Measurements from ENCODE around the gene RPL29.
"Not testable (repeated sequence)": the region's sequence is repeated elsewhere in the genome, so short reads cannot be mapped to it uniquely, and the experiment has no call there.

RPL29 gene

DNA sequence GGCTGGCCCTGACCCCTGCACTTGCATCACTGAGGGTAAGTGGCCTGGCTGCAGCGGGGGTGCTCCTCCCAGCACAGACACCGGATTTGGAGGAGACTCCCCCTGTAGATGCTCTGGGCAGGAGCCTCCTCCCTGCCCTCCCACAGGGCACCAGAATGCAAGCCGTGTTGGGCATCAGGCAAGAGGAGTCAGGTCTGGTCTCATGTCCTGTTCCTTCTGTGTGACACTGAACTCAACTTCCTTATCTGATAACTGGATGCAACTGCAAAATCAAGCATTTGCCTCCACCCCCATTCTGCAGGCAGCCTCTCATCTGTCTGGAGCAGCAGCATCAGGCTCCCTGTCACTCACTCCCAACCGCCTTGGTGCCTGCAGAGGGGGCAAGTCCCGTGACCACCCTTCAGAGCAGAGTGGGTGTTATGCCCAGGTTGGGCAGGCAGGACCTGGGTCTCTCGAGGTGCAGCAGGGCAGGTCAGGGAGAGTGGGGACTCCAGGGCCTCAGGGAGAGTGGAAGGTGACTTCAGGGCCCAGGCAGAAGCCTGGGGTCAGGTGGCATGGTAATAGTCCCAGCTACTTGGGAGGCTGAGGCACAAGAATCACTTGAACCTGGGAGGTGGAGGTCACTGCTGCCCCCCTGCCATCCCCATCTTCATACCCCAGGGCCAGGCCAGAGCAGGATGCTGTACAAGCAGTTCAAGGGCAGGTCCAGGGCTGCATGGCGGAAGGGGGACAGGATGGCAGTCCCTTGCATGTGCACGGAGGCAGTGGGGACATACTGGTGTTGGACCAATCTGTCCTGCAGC, 10.5 kb upstream of the RPL29 start:
- in situ Hi-C loops (cut with MboI; ENCODE audit: low sequenced_read_pairs): no loop called here

DNA sequence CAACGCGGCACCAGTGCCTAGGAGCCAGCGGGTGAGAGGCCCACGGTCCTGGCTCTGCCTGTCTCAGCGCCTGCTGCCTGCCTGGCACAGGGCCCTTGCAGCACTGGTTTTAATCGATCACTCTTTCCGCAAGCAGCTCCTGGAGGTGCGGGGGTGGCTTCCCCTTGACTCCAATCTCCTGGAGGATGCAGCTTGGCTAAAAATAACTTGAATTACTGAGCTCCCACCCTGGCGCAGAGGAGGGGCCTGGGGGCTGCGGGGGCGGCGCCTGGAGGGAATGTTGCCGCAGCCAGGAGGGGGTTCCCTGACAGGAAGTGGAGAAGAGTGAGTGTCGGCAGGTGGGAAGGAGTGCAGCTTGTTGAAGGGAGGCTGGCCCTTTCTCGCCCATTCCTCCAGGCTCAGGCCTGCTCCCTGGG, 9.9 kb upstream of the RPL29 start:
- in situ Hi-C loops (cut with MboI; ENCODE audit: low sequenced_read_pairs): no loop called here

DNA sequence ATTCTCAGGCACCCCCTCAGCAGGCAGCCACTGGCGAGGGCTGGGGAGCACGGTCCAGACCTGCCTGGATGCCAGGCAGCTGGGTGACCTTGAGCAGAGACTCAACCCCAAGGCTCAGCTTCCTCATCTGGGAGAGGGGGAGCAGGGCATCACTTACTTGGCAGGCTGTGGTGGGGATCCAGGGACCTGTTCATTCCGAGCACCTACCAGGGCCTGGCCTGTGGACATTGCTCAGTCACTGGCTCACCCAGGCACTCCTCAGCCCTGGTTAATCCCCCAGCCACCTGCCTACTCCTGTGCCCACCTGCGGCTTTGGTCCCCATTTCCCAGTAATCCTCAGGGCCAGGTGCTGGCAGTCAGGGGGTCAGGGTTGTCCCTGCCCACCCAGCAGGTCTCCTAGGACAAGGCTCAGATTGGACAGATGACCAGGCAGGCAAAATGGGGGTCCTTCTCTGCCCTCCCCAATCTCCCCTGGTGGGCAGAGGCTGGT, 9.3 kb upstream of the RPL29 start:
- in situ Hi-C loops (cut with MboI; ENCODE audit: low sequenced_read_pairs): no loop called here

DNA sequence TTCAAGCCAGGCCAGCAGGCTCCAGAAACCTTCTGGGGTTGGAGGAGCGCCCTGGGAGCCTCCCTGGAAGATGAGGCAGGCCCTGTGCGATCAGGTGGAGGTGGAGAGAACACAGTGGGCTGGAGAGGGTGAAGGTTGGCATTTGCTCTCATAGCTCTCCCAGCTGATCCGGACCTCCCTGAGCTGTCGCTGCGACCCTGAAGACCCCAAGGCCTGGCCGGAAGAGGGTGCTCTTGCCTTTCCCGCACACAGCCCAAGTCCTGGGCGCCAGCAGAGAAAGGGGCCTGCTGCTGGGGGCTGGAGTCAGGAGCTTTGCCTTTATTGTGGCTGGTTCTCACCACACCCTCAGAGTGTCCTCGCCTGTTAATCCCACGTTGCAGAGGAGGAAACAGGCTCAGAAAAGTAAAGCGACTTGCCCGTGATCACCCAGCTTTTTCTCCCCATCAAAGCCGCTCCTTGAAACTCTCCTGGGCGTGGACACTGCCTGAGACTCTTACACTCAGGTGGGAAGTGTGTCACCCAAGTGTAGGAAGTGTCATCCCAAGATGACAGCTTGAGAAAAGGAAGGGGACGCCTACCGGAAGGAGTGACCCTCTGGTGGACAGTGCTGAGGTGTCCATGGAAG, 8.6 kb upstream of the RPL29 start:
- in situ Hi-C loops (cut with MboI; ENCODE audit: low sequenced_read_pairs): no loop called here

DNA sequence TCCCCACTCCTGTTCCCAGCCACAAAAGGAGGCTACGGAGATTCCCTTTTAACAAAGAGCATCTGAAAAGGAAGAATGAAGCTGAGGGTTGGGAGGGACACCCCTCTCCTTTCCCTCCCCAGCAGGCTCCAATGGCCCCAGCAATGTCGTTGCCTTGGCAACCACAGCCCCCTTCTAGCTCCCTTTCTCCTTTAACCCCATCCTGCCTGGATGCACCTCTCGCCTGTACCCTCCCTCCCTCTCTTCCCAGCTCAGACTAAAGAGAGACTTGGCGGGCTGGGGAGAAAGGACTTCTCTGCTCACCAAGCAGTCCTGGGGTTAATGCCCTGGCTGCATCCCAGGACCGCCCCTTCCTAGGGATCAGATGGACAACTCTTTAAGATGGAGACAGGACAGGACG, 7.1 kb upstream of the RPL29 start:
- in situ Hi-C loops (cut with MboI; ENCODE audit: low sequenced_read_pairs): no loop called here

DNA sequence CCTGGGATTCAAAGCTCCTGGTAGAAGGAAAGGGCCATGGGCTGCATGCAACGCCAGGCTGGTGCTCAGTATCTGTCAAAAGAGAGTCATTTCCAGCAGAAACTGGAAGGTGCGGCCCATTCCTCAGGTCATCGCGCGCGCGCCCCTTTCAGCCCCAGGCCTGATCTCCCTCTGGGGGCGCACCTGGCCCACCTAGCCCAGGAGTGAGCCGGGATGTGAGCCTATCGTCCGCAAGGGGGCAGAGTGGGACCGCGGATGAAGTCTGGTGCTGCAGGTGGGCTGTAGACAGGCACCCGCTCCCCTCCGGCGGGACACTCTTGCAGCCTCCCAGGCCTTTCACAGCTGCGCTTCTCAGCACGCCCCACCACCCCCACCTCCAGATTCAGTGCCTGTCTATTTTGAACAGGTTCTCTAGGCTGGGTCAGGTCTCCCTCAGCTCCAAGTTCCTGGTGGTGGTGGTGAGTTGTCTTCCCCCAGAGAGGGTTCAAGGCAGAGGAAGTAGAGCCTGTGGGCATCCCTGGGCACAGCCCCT, 5.8 kb upstream of the RPL29 start:
- in situ Hi-C loops (cut with MboI; ENCODE audit: low sequenced_read_pairs): no loop called here

DNA sequence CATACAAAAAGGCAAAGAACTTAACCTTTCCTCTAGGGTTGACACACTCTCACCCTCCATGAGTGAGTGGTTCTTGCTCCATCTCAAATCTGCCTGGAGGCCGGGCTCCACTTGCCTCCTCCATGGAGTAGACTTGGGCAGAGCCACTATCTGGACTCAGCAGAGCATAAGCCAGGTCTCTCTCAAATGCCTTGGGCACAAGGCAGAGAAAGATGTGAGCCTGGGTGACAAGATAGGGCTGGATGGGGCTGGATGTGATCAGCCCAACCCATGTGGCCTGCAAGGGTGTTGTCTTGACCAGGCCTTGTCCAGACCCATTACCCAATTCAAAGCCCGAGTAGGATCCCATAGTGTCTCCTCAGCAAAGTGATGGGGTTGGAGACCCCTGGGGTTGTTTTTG, 4.2 kb upstream of the RPL29 start:
- in situ Hi-C loops (cut with MboI; ENCODE audit: low sequenced_read_pairs): no loop called here

DNA sequence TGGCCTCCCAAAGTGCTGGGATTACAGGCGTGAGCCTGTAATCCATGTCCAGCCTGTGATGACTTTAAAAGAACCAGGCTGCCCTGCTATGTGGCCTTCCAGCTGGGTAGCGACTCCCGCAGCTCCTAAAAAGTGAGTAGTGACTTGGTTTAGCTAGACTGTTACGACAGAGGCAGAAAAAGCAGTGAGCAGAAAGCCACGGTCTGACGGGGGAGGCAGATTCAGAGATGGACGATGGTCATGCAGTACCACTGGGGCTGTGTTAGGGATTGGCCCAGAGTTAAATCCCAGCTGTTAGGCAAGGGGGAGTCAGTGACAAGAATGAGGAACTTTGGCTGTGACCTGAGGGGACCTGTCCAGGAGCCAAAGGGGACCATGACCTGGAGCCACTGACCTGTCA, 3.1 kb upstream of the RPL29 start:
- in situ Hi-C loops (cut with MboI; ENCODE audit: low sequenced_read_pairs): no loop called here

- in situ Hi-C loops (cut with MboI; ENCODE audit: low sequenced_read_pairs): no loop called here
These were observed 2.4 kb upstream of the RPL29 start for GRCh38 chr3:51997935-51998596.

- in situ Hi-C loops (cut with MboI; ENCODE audit: low sequenced_read_pairs): no loop called here
These were observed 1.5 kb upstream of the RPL29 start for GRCh38 chr3:51997172-51997571.

DNA sequence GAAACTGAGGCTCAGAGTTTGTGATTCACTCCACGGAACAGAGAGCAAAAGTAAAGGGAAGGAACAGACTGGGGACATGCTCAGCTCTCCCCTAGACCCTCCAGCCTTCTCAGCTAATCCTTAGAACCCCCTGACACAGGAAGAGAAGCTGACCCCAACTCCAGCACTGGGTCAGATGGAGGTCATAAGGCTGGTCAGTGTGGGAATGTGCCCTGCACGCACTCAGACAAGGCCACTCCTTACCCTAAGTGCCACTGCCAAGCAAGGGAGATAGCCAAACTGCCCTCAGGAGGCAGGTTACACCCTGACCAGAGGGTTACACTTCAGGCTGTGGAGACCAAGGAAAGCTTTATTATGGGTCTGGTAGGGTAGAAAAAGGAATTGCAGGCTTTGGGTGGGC, 1.2 kb downstream of the RPL29 start:
- in situ Hi-C loops (cut with MboI; ENCODE audit: low sequenced_read_pairs): no loop called here

DNA sequence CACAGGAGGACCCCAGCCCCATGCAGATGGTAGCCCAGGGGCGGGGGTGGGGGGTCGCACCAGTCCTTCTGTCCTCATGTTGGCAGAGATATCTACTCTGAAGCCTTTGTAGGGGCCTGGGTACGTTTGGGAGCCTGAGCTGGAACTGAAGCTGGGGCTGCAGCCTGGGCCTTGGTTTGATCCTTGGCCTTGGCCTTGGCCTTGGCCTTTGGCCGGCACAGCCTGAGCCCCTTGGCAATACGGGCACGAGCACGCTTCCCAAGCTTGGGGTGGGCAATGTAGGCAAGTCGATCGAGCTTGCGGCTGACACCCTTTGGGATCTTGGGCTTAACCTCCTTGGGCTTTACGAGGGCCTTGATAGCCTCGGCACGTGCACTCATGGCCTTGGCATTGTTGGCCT, 2.0 kb downstream of the RPL29 start:
- in situ Hi-C loops (cut with MboI; ENCODE audit: low sequenced_read_pairs): not testable (repeated sequence)

GRCh38 chr3:51992017-51992682, 3.5 kb downstream of the RPL29 start:
- in situ Hi-C loops (cut with MboI; ENCODE audit: low sequenced_read_pairs): no loop called here

DNA sequence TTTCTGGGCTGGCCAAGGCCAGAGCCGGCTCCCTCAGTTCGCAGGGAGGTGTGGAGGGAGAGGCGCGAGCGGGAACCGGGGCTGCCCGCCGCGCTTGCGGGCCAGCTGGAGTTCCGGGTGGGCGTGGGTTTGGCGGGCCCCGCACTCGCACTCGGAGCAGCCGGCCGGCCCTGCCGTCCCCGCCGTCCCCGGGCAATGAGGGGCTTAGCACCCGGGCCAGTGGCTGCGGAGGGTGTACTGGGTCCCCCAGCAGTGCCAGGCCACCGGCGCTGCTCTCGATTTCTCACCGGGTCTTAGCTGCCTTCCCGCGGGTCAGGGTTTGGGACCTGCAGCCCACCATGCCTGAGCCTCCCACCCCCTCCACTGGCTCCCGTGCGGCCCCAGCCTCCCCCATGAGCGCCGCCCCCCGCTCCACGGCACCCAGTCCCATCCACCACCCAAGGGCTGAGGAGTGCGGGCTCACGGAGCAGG, 5.2 kb downstream of the RPL29 start:
- in situ Hi-C loops (cut with MboI; ENCODE audit: low sequenced_read_pairs): not testable (repeated sequence)

DNA sequence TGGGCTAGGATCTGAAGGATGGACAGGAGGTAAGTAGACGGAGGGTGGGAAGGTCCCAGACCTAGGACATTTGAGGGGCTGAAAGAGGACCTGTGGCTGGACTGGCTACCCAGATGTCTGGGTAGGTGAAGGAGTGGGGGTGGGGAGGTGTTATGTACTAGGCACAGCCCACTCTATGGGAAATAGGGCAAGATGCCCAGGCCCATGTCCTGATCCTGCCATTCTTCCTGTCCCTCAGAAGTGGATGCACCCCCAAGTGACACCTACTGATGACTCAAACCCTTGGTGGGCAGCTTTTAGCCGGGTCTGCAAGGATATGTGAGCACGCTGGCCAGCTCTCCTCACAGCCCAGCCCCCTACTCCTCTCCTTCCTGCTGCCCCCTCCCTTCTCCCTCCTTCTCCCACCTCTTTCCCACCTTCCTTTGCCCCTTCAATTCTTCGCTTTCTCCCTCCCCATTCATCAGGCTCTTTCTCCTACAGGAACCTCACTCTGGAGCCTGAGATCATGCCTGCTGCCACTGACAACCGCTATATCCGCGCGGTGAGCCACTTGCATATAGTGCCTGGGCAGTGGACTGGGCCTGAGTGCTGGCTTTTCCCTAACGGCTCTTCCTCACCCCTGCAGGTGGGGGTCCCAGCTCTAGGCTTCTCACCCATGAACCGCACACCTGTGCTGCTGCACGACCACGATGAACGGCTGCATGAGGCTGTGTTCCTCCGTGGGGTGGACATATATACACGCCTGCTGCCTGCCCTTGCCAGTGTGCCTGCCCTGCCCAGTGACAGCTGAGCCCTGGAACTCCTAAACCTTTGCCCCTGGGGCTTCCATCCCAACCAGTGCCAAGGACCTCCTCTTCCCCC, 7.2 kb downstream of the RPL29 start:
- in situ Hi-C loops (cut with MboI; ENCODE audit: low sequenced_read_pairs): no loop called here

DNA sequence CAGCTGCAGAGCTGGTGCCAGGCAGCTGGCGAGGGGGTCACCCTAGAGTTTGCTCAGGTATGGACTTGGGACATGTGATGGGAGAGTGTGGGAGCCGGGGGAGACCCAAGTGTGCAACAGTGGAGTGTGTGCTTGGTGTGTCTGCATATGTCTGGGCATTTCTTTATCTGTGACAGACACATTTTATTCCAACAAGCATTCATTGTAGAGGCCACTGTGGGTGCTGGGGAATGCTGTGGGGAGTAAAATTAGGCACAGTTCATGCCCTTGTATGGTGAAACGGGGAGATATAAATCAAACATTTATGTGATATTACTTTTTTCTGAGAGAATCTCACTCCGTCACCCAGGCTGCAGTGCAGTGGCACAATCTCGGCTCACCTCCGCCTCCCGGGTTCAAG, 8.1 kb downstream of the RPL29 start:
- in situ Hi-C loops (cut with MboI; ENCODE audit: low sequenced_read_pairs): no loop called here

DNA sequence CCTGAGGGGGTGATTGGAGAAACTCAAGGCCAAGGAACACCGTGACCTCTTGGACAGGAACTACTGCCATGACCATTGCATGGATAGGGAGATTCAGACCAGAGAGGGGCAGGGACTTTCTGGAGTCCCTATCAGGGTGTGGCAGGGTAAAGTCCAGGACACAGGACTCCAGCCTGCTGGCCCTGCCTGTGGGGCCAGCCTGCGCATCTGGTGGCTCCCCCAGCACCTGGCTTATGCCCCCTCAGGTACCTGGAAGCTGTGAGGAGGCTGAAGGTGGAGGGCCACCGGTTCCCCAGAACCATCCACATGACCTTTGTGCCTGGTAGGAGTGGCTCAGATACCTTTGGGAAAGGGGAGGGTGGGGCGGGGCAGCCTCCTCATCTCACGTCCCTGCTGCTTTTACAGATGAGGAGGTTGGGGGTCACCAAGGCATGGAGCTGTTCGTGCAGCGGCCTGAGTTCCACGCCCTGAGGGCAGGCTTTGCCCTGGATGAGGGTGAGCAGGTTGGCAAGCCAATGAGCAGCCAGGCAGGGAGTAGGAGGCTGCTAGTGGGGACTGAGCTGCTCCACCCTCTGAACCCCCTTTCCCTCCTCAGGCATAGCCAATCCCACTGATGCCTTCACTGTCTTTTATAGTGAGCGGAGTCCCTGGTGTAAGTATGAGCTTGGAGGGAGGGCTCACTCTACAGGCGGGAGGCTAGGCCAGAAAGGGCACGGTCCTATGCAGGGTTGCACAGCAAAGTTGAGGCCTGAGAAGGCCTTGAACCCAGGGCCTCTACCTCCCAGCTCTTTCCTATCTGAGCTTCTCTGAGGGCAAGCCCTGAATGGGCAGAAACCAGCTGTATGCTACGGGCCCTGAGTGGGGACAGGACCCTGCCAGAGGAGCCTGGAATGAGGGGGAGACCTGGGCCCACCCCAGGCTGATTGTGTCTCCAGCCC, 9.4 kb downstream of the RPL29 start:
- in situ Hi-C loops (cut with MboI; ENCODE audit: low sequenced_read_pairs): no loop called here

GRCh38 chr3:51985063-51985462, 10.6 kb downstream of the RPL29 start:
- in situ Hi-C loops (cut with MboI; ENCODE audit: low sequenced_read_pairs): no loop called here

GRCh38 chr3:51984269-51984647, 11.4 kb downstream of the RPL29 start:
- in situ Hi-C loops (cut with MboI; ENCODE audit: low sequenced_read_pairs): no loop called here

All from HL-60/S4 treated with phorbol 12-myristate 13-acetate at 8.2 ng/mL for 4 days and 3 days (cell line).